DLD1 (cell line): ENCODE results near the gene FMNL3.
"Not testable (repeated sequence)": the region's sequence is repeated elsewhere in the genome, so short reads cannot be mapped to it uniquely, and the experiment has no call there.

Experiments used
- in situ Hi-C: cut with HindIII; loops from 2 replicates; pipeline ENCODE4 v1.10.0; 2017; ENCODE audit warnings: low sequenced_read_pairs

Gene FMNL3

GRCh38 chr12:49609059-49609874 is 97.9 kb downstream of the FMNL3 start:
- in situ Hi-C loops: no loop called here

DNA sequence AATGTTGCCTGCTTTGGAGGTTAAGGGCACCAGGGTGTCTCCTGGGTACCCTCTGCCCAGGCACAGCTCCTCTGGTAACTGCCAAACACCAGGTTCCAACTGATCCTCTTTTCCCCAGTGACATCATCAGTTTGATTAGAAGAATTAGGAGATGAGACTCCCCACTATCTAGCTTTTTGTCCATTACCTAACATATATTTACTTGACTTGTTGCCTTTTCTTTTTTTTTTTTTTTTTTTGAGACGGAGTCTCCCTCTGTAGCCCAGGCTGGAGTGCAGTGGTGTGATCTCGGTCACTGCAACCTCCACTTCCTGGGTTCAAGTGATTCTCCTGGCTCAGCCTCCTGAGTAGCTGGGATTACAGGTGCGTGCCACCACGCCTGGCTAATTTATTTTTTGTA is 101.7 kb downstream of the FMNL3 start, which contains the start of gene FAM186B:
Gene FAM186B (minus strand): TSS at position 101 of the 400 bp plus-strand sequence. CDS start 162 bp downstream, outside the sequence.
- in situ Hi-C loops: not testable (repeated sequence)

DNA sequence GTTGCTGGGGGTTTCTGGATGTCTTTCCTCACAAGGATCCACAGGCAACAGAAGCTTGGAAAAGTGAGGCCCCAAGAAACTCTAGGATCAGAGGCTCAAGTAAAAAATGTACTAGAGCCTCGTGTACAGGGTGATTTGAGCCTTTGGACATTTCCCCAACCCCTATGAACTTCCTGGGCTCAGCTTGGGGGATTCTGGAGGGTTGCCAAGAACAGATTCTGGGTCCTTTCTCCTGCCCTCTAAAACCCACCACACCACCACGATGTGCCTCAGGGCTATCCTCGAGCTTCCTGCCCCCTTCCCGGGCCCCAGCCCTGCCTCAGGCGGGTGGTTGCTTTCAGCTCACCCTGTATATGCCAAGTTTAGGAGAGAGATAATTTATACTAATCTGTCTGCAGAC is 102.3 kb downstream of the FMNL3 start:
- in situ Hi-C loops: no loop called here

GRCh38 chr12:49603721-49604120 is 103.5 kb downstream of the FMNL3 start:
- in situ Hi-C loops: no loop called here

DNA sequence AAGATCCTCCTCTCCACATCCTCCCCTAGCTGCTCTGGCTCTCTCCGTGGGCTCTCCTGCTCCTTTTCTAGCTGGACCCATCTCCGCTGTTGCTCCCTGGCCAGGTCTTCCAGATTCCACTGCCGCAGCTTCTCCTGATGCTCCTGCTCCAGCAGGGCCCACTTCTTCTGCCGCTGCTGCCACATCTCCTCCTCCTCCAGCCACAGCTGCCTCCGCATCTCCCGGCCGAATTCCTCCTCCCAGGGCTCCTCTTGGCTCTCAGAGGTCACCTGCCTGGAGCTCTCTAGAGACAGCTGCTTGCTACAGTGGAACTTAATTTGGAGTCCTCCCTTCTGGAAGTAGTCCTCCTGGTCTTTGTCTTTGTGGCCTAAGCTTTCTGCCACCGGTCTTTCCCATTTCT is 107.2 kb downstream of the FMNL3 start:
- in situ Hi-C loops: no loop called here

DNA sequence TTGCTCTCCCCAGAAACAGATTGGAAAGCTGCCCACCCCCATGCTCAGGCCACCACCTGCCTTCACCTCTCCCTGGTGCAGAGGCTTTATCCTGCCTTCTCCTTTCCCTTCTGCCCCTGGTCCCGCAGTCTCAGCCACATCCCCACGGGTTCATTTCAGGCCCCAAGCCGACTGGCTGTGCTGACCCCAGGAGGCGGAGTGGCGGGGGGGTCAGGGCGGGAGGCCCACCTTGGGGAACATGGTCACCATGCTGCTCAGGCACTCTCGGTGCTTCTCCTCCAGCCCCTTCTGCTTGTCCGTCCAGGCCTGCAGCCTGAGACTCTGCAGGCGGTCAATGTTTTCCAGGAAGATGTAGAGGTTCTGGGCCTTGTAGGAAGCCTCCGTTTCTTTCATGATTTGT is 108.7 kb downstream of the FMNL3 start:
- in situ Hi-C loops: no loop called here

DNA sequence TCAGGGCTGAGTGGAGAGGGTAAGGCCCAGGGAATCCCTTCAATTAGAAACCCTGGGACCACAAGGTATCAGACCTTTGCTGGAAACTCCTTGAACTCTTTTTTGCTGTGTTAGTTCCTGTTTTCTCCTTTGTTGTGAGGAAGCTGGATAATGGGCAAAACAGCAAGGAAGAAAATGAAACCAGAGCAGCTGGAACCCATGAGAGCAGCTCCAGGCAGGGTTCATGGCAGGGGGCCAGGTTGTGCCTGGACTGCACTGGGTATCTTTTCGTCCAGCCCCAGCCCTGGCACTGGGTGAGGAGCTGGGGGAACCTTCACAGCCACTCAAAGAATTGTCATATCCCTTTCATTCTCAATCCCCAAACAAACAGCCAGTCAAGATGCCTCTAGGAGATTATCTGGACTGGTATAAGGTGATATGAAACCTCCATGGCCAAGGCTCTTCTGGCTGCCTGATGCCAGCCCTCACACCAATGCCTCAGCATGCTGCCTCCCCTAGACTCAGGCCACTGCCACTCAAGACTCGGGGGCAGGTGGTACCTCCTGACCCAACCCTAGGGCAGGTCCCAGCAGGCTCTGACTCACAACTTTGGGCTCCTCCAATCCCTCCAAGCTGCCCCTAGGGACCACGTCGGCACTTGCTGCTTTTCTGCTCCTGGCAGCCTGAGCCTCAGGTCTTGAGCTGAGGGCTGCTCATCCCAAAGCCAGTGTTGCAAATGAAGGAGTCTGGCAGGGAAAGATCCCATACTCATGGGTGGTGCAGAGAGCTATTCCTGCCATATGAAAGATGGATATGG is 118.3 kb downstream of the FMNL3 start:
- in situ Hi-C loops: no loop called here

DNA sequence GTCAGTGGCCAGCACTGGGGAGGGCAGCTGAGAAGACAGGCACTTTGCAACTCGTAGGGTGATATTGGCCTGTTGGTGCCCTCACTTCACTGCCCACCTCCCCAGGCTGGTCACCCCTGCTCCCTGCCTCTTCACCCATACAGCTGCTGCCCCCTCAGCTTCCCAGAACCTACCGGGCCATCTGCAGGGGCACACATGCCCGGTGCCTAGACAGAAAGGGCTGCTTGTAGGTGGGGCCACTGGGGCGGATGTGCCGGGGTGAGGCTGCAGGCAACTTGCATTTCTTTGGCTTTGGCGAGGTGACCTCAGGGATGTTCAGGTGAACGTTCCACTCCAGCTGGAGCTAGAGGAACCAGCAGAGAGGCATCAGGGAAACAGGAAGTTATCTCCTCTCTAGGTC is 118.9 kb downstream of the FMNL3 start:
- in situ Hi-C loops: no loop called here

DNA sequence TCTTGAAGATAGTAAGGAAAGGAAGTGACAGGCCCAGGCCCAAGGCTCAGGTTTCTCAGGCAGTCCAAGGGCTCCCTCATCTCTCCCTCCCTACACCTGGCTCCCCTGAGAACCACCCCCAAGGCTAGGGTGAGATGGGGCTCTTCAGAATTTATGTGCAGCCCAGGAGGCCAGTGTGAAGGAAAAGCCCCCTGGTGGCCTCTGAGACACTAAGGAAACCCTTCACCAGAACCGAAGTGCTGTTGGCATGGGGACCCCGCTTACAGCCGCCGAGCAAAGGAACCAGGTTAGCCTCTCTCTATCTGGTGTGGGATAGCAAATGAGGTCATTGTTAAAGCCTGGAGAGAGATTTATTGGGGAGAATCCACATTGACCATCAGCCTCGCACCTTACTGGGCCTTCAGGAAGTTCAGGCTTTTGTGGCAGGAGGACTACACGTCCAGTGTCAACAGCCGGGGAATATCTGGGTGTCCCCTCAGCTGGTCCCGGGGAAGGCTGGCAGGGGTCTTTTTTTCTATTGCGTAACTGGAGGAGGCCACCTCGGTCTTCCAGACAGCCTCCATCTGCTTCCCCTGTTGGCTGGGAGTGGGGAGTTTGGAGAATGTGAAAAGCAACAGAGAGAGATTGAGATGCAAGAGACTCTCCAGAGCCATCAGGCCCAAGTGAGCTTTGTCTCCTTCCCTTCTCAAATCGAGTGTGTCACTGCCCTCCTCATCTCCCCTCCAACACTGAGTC is 119.9 kb downstream of the FMNL3 start:
- in situ Hi-C loops: no loop called here
